GM12878 (cell line): Measurements from ENCODE around the gene KLF11. TPM values are rescaled to one million over a fixed set of nuclear protein-coding genes. Genes with fewer than 3 reads are reported as not detected.

ENCODE experiments used
- ATF7 ChIP-seq: fragments of 450-650 bp; IDR thresholded peaks from 2 replicates; pipeline ENCODE4 v1.6.1; 2016; ENCODE audit warnings: low read depth, mild to moderate bottlenecking
- BCL11A ChIP-seq: IDR thresholded peaks from 2 replicates; pipeline ENCODE4 v1.6.1; 2011; ENCODE audit warnings: low read depth, low read length
- BCLAF1 ChIP-seq: fragments of 450-650 bp; IDR thresholded peaks from 2 replicates; pipeline ENCODE4 v1.6.1; 2017; ENCODE audit warnings: antibody characterized with exemption, mild to moderate bottlenecking, moderate library complexity
- EED ChIP-seq: sonication (generic); IDR thresholded peaks from 2 replicates; pipeline ENCODE4 v1.6.1; 2016; ENCODE audit warnings: antibody characterized with exemption, low read depth
- ETV6 ChIP-seq, 2 experiments: fragments of 450-650 bp in 1 of 2; IDR thresholded peaks in 1 of 2; conservative IDR thresholded peaks in 1 of 2; 2 replicates each; pipeline ENCODE4 v1.6.1; 2014; ENCODE audit warnings: antibody characterized with exemption in 1 of 2, borderline replicate concordance in 1 of 2, low read depth in 1 of 2, mild to moderate bottlenecking in 1 of 2, moderate library complexity in 1 of 2
- MEF2B ChIP-seq: fragments of 450-650 bp; IDR thresholded peaks from 2 replicates; pipeline ENCODE4 v1.6.1; 2018; ENCODE audit warnings: mild to moderate bottlenecking, moderate library complexity; ENCODE audit not compliant: partially characterized antibody, poor library complexity, severe bottlenecking
- MYC ChIP-seq: IDR thresholded peaks from 2 replicates; pipeline ENCODE4 v1.6.1; 2011; ENCODE audit warnings: mild to moderate bottlenecking, low read length, moderate library complexity, inconsistent platforms; ENCODE audit not compliant: insufficient read depth, insufficient replicate concordance, insufficient read length, severe bottlenecking
- NRF1 ChIP-seq: conservative IDR thresholded peaks from 2 replicates; pipeline ENCODE4 v1.6.1; 2011; ENCODE audit warnings: mild to moderate bottlenecking, low read depth, low read length, improper control_type of control experiment
- POU2F2 ChIP-seq: IDR thresholded peaks from 3 replicates; pipeline ENCODE4 v1.6.1; 2011; ENCODE audit warnings: low read depth, mild to moderate bottlenecking, low read length, borderline replicate concordance
- PRDM15 ChIP-seq: fragments of 450-650 bp; formaldehyde crosslinking; IDR thresholded peaks from 2 replicates; pipeline ENCODE4 v1.4.0; 2020; ENCODE audit warnings: mild to moderate bottlenecking, moderate library complexity
- SKIL ChIP-seq: fragments of 450-650 bp; IDR thresholded peaks from 2 replicates; pipeline ENCODE4 v1.6.1; 2017; ENCODE audit warnings: mild to moderate bottlenecking, low read depth, inconsistent platforms; ENCODE audit not compliant: poor library complexity, severe bottlenecking
- SMAD1 ChIP-seq: fragments of 450-650 bp; IDR thresholded peaks from 2 replicates; pipeline ENCODE4 v1.6.1; 2018; ENCODE audit warnings: mild to moderate bottlenecking, low read depth; ENCODE audit not compliant: partially characterized antibody
- SPI1 ChIP-seq: IDR thresholded peaks from 2 replicates; pipeline ENCODE4 v1.6.1; 2011; ENCODE audit warnings: low read depth, mild to moderate bottlenecking, low read length, moderate library complexity, borderline replicate concordance; ENCODE audit not compliant: insufficient read depth
- STAT3 ChIP-seq: IDR thresholded peaks from 2 replicates; pipeline ENCODE4 v1.6.1; 2011; ENCODE audit warnings: low read depth, low read length, improper control_type of control experiment
- YBX1 ChIP-seq: fragments of 450-650 bp; IDR thresholded peaks from 2 replicates; pipeline ENCODE4 v1.6.1; 2016; ENCODE audit warnings: antibody characterized with exemption
- ZBTB33 ChIP-seq: fragments of 450-650 bp; IDR thresholded peaks from 2 replicates; pipeline ENCODE4 v1.6.1; 2017; ENCODE audit warnings: mild to moderate bottlenecking
- ZNF384 ChIP-seq: IDR thresholded peaks from 2 replicates; pipeline ENCODE4 v1.6.1; 2012; ENCODE audit warnings: low read depth, mild to moderate bottlenecking, low read length, improper control_type of control experiment, borderline replicate concordance
- ZSCAN29 ChIP-seq: fragments of 450-650 bp; IDR thresholded peaks from 2 replicates; pipeline ENCODE4 v1.6.1; 2017; ENCODE audit warnings: mild to moderate bottlenecking, moderate library complexity
- polyA plus RNA-seq, 11 experiments: library from polyadenylated mRNA; depleted of rRNA in 4 of 11; unstranded in 6 of 11; stranded (reverse) in 5 of 11; fragments of >200 nt; fragmentation: Nextera tagmentation in 4 of 11; fragmentation: Illumina TruSeq in 1 of 11; extraction: Ambion mirVana in 4 of 11; extraction: Trizol in 1 of 11; gene quantifications; 1 replicate in 1 of 11; 2 replicates in 10 of 11; pipeline versions ENCODE4 v1.2.1 to v1.2.3, GENCODE V29; 2011 to 2016; ENCODE audit warnings: inconsistent platforms in 2 of 11, missing spikeins in 2 of 11, low read depth in 1 of 11
- total RNA-seq, 4 experiments: library from RNA; depleted of rRNA in 3 of 4; stranded (reverse); fragments of >200 nt in 3 of 4; fragmentation: Illumina TruSeq in 1 of 4; extraction: Trizol in 1 of 4; gene quantifications; 2 replicates each; pipeline versions ENCODE4 v1.2.1 to v1.2.3, GENCODE V29; 2013 to 2021

The KLF11 gene
- total and polyA plus RNA-seq, 10 of the 15 experiments (the other 5 are each of a cell fraction or from before 2014, with no cell fraction given), result 0.03 to 0.54 (median 0.14) TPM; not detected in 1

- no peak for TF ChIP-seq BCLAF1
- no peak for TF ChIP-seq ZSCAN29
- no peak for TF ChIP-seq STAT3
- no peak for TF ChIP-seq ETV6 (conservative IDR thresholded peaks at IDR 0.05 in 1 of 2, IDR thresholded peaks at IDR 0.05 in 1 of 2; ENCODE audit: borderline replicate concordance in 1 of 2, low read depth in 1 of 2)
- TF ChIP-seq SPI1, result no peak
- TF ChIP-seq POU2F2, result no peak
- TF ChIP-seq SKIL, result no peak
- TF ChIP-seq MEF2B, result no peak
- TF ChIP-seq MYC, result no peak
- no peak for TF ChIP-seq EED
- no peak for TF ChIP-seq BCL11A
- TF ChIP-seq YBX1, result no peak
- no peak for TF ChIP-seq ZNF384
- TF ChIP-seq ZBTB33, result no peak
- TF ChIP-seq ATF7, result peak; percentile 37; the same call in 1 of the 2 replicates
- no peak for TF ChIP-seq SMAD1
- no peak for TF ChIP-seq NRF1
- TF ChIP-seq PRDM15 (CRISPR knock-in tag), result no peak
Observed at GRCh38 chr2:10043906-10044601, 704 bp downstream of the KLF11 start (continued).
